Hepatocyte (in vitro differentiated cells): ENCODE measurements around the gene HS3ST4.

Experiments used
- CTCF ChIP-seq: fragments of 200-600 bp; sonication (generic); IDR thresholded peaks from 2 replicates; pipeline ENCODE4 v1.5.1; 2016; ENCODE audit warnings: antibody characterized with exemption, mild to moderate bottlenecking; ENCODE audit not compliant: poor library complexity
- EZH2 ChIP-seq: fragments of 200-600 bp; sonication (generic); IDR thresholded peaks from 2 replicates; pipeline ENCODE4 v1.6.1; 2016; ENCODE audit warnings: antibody characterized with exemption, mild to moderate bottlenecking, borderline replicate concordance
- EZH2phosphoT487 ChIP-seq: fragments of 200-600 bp; sonication (generic); IDR thresholded peaks from one replicate; pipeline ENCODE4 v1.6.1; 2018; ENCODE audit warnings: antibody characterized with exemption, mild to moderate bottlenecking, low read depth, moderate library complexity; ENCODE audit not compliant: unreplicated experiment, severe bottlenecking

DNA sequence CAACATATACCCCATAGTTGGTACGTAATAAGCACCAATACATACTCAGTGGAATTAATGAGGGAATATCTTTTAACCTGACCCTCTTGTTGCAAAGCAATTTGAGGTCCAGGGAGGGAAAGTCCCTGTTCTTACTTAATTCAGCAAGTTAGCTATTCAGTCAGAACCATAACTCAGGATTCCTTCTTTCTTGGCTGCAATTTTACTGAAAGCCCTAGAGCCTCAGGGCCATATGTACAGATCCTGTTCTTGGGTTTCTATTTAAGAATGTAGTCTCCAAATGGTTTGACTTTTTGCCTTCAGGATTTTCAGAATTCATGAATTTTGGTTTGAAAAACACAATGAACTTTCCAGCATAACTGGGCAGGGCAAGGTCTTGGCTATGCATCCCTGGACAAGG lies 436.5 kb downstream of the HS3ST4 start:
- TF ChIP-seq CTCF, result no peak
- TF ChIP-seq EZH2, result no peak
- no peak for TF ChIP-seq EZH2phosphoT487
